B cell (primary cell): ENCODE data around the gene NOSTRIN. TPM values are rescaled to one million over a fixed set of nuclear protein-coding genes. Genes with fewer than 3 reads are reported as not detected.

Source experiments
- ATAC-seq: fragments of 200-7000 bp; cut with Tn5 transposase; one replicate; pipeline ENCODE4 v1.10.0; 2021; ENCODE audit warnings: low read depth, mild to moderate bottlenecking, moderate number of reproducible peaks, moderate library complexity
- CTCF ChIA-PET: fragments of 350-600 bp; sonication (Branson Sonifier 250); formaldehyde crosslinking; loops from one replicate; lab custom pipeline; 2021; ENCODE audit warnings: antibody characterized with exemption, inconsistent platforms; lab: Charles Lee
- POLR2A ChIA-PET: fragments of 350-600 bp; sonication (Branson Sonifier 250); formaldehyde crosslinking; loops from one replicate; lab custom pipeline; 2021; ENCODE audit warnings: antibody characterized with exemption; lab: Charles Lee
- DNase-seq: peaks from one replicate; pipeline ENCODE4 v3.0.0; 2013
- H2AFZ ChIP-seq: 2 replicates; pipeline ENCODE4 v1.6.1; 2012; ENCODE audit warnings: mild to moderate bottlenecking, low read depth, low read length; ENCODE audit not compliant: insufficient read depth, poor library complexity, severe bottlenecking
- H3K27ac ChIP-seq, 2 donors: 1 replicate in 1 of 2; 2 replicates in 1 of 2; pipeline ENCODE4 v1.5.1; 2012 to 2013; ENCODE audit warnings: low read length in 2 of 2, mild to moderate bottlenecking in 2 of 2, moderate library complexity in 1 of 2
- H3K27me3 ChIP-seq, 4 experiments: fragments of 200-600 bp in 1 of 4; sonication (generic) in 1 of 4; replicated peaks in 1 of 4; 1 replicate in 2 of 4; 2 replicates in 2 of 4; pipeline versions ENCODE4 v1.6.1 to v1.7.0; 2013 to 2016; ENCODE audit warnings: low read length in 3 of 4, mild to moderate bottlenecking in 2 of 4, mixed read lengths in 1 of 4, moderate library complexity in 1 of 4; ENCODE audit not compliant: insufficient read depth in 4 of 4, control insufficient read depth in 3 of 4; ENCODE audit errors: control extremely low read depth in 1 of 4
- H3K36me3 ChIP-seq, 2 experiments: replicated peaks in 1 of 2; 1 replicate in 1 of 2; 2 replicates in 1 of 2; pipeline versions ENCODE4 v1.6.1 to v1.7.1; 2013; ENCODE audit warnings: low read length in 1 of 2; ENCODE audit not compliant: insufficient read depth in 2 of 2, control insufficient read depth in 1 of 2; ENCODE audit errors: control extremely low read depth in 1 of 2, extremely low read depth in 1 of 2
- H3K4me1 ChIP-seq, 2 donors: fragments of 200-600 bp in 1 of 2; sonication (generic) in 1 of 2; 1 replicate in 1 of 2; 2 replicates in 1 of 2; pipeline versions ENCODE4 v1.5.1 to v1.6.1; 2013 to 2017; ENCODE audit warnings: low read length in 2 of 2; ENCODE audit not compliant: control insufficient read depth in 2 of 2, insufficient read depth in 2 of 2
- H3K4me2 ChIP-seq: replicated peaks from 2 replicates; pipeline ENCODE3; 2012; ENCODE audit warnings: mild to moderate bottlenecking, low read depth, low read length; ENCODE audit not compliant: poor library complexity, severe bottlenecking
- H3K4me3 ChIP-seq, 5 experiments: fragments of 200-600 bp in 1 of 5; sonication (generic) in 1 of 5; 1 replicate in 3 of 5; 2 replicates in 2 of 5; pipeline versions ENCODE4 v1.5.1 to v1.7.0; 2011 to 2016; ENCODE audit warnings: low read length in 4 of 5, mild to moderate bottlenecking in 4 of 5, low read depth in 2 of 5, control low read depth in 1 of 5, moderate library complexity in 1 of 5; ENCODE audit not compliant: insufficient read depth in 1 of 5; ENCODE audit errors: control extremely low read depth in 1 of 5, extremely low read depth in 1 of 5
- H3K79me2 ChIP-seq: fragments of 200-600 bp; sonication (generic); one replicate; pipeline ENCODE4 v1.6.0; 2016; ENCODE audit warnings: low read length; ENCODE audit not compliant: control insufficient read depth, insufficient read depth
- H3K9ac ChIP-seq: fragments of 200-600 bp; sonication (generic); 2 replicates; pipeline ENCODE4 v1.6.1; 2017; ENCODE audit warnings: mild to moderate bottlenecking, low read length, moderate library complexity
- H3K9me3 ChIP-seq, 3 donors: one replicate each; pipeline versions ENCODE4 v1.6.1 to v1.7.1; 2013; ENCODE audit warnings: low read length in 2 of 3; ENCODE audit not compliant: control insufficient read depth in 2 of 3, insufficient read depth in 1 of 3; ENCODE audit errors: control extremely low read depth in 1 of 3
- H4K20me1 ChIP-seq: 2 replicates; pipeline ENCODE4 v1.6.0; 2012; ENCODE audit warnings: mild to moderate bottlenecking, low read length; ENCODE audit not compliant: insufficient read depth, control insufficient read depth, poor library complexity, severe bottlenecking
- H3K27ac Mint-ChIP-seq: one replicate; pipeline ENCODE4 v1.8.0; 2021; ENCODE audit warnings: mixed read lengths
- H3K27me3 Mint-ChIP-seq: one replicate; pipeline ENCODE4 v1.8.0; 2021; ENCODE audit warnings: mixed read lengths
- H3K4me1 Mint-ChIP-seq: one replicate; pipeline ENCODE4 v1.8.0; 2021; ENCODE audit warnings: mixed read lengths
- H3K4me3 Mint-ChIP-seq: one replicate; pipeline ENCODE4 v1.8.0; 2021; ENCODE audit warnings: mixed read lengths
- H3K9me3 Mint-ChIP-seq: one replicate; pipeline ENCODE4 v1.8.0; 2022; ENCODE audit warnings: mixed read lengths; ENCODE audit not compliant: insufficient read depth
- EZH2 ChIP-seq: IDR thresholded peaks from 2 replicates; pipeline ENCODE4 v1.6.1; 2012; ENCODE audit warnings: borderline replicate concordance, low read depth, mild to moderate bottlenecking, moderate library complexity, low read length; ENCODE audit not compliant: insufficient read depth, poor library complexity, severe bottlenecking
- WGBS: methylation state at CpG from one replicate; pipeline ENCODE4 v1.1.5; 2013; ENCODE audit warnings: missing lambda C conversion rate; ENCODE audit not compliant: insufficient coverage; 5-methylcytosine and 5-hydroxymethylcytosine counted together
- intact Hi-C: fragments of 100-400 bp; cut with micrococcal nuclease; formaldehyde crosslinking; loops from one replicate; pipeline ENCODE4 v1.10.0; 2022
- polyA plus RNA-seq: library from polyadenylated mRNA; depleted of rRNA; stranded (reverse); fragments of >200 nt; gene quantifications from 2 replicates; pipeline ENCODE4 v1.2.3, GENCODE V29; 2012
- total RNA-seq, 2 donors: library from RNA; stranded (reverse); fragments of 120-200 nt in 1 of 2; gene quantifications; 1 replicate in 1 of 2; 2 replicates in 1 of 2; pipeline versions ENCODE4 v1.2.3 to v1.2.4, GENCODE V29; 2013 to 2022
- TF ChIP-seq, protein P1 (sequence below): fragments of 200-600 bp; IDR thresholded peaks from one replicate; pipeline ENCODE4 v1.8.0; 2022; ENCODE audit warnings: antibody characterized with exemption, mild to moderate bottlenecking

The NOSTRIN gene
- total and polyA plus RNA-seq, 2 donors (not counting 1 experiment from before 2014, with no cell fraction given) = not detected

DNA sequence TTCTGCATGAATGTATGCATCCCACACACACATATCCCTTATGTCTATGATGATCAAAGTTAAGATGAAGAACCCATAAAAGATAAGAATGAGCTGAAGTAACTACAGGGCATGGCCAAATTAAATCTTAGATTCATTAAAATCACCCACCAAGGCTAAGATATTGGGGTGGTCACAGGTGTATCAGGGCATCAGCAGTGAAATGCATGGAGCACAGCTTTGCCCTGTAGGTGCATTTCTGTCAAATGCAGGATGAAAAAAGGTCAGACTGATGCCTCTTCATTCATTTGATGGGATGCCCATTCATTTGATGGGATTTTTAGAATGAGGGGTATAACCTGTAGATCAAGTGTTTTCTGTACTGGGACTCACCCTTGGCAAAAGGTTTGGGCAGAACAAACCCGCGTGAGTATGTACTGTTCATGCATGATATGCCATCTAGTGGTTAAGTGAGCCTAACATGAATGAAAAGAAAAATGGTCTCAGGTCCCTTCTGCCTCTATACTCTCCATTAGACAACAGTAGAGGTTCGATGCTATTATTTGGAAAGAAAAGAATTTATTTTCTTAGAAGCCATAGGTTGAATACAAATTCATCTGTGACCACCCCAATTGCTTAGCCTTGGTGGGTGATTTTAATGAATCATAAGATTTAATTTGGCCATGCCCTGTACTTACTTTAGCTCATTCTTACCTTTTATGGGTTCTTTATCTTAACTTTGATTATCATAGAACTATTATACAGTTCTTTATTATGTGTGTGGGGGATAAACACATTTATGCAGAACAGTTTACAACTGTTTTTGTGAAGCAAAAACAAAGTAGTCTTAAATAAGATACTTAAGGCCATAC, 43.2 kb upstream of the NOSTRIN start:
- DNase-seq (peak; percentile 55), ATAC-seq (peak; percentile 41)
- ChIA-PET POLR2A (no interaction called here), CTCF (interaction anchor here (0.7 to 3.6 kb wide), 7 partner anchors 13 to 412 kb away, joined by 3 to 62 read pairs (median 4); no protein-coding TSS in a partner anchor)
- no peak overlapping the region for H3K4me3 Mint-ChIP-seq
- no peaks in the 10 kb centered on the region for H3K27me3 ChIP-seq
- no peak overlapping the region for H3K27ac ChIP-seq
- H3K27me3 Mint-ChIP-seq = no peaks in the 10 kb centered on the region
- H3K27ac Mint-ChIP-seq = no peak overlapping the region
- peaks cover 4% of the 10 kb centered on the region for H3K4me1 Mint-ChIP-seq
- intact Hi-C loops = loop anchor here (2.0 to 5.0 kb wide), 2 partner anchors 47 to 622 kb away; no protein-coding TSS in a partner anchor
- no peaks in the 10 kb centered on the region for H4K20me1 ChIP-seq
- no peaks in the 10 kb centered on the region for H3K79me2 ChIP-seq
- H3K4me3 ChIP-seq = no peak overlapping the region
- TF ChIP-seq, protein P1, sequence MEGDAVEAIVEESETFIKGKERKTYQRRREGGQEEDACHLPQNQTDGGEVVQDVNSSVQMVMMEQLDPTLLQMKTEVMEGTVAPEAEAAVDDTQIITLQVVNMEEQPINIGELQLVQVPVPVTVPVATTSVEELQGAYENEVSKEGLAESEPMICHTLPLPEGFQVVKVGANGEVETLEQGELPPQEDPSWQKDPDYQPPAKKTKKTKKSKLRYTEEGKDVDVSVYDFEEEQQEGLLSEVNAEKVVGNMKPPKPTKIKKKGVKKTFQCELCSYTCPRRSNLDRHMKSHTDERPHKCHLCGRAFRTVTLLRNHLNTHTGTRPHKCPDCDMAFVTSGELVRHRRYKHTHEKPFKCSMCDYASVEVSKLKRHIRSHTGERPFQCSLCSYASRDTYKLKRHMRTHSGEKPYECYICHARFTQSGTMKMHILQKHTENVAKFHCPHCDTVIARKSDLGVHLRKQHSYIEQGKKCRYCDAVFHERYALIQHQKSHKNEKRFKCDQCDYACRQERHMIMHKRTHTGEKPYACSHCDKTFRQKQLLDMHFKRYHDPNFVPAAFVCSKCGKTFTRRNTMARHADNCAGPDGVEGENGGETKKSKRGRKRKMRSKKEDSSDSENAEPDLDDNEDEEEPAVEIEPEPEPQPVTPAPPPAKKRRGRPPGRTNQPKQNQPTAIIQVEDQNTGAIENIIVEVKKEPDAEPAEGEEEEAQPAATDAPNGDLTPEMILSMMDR = peak; percentile 61
- no peak for TF ChIP-seq EZH2
- H3K9ac ChIP-seq = no peak overlapping the region
- no peak overlapping the region for H2AFZ ChIP-seq
- H3K4me1 ChIP-seq = no peaks in the 10 kb centered on the region
- no peak overlapping the region for H3K4me2 ChIP-seq
- no peaks in the 10 kb centered on the region for H3K9me3 Mint-ChIP-seq
- WGBS = no CpG with 5 or more reads among the region's 3 CpGs
- no peaks in the 10 kb centered on the region for H3K9me3 ChIP-seq
- no peaks in the 10 kb centered on the region for H3K36me3 ChIP-seq

DNA sequence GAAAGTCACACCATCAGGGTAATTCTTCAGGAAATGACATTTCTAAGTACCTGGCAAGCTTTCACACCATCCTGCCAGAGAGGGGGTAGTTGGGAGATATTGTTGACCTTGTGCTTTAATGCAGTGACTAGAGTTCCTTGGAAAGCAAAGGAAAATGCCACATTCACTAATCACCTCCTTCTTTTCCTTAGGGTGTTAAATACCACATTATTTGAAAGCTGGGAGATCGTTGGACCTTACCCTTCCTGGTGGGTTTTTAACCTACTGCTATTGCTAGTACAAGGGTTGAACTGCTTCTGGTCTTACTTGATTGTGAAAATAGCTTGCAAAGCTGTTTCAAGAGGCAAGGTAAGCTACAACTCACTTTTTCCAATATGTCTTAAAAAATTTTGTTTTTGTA, 37.0 kb upstream of the NOSTRIN start:
- intact Hi-C loops = no loop called here

More for the DNA sequence above, 37.0 kb upstream of the NOSTRIN start:
- H3K4me1 Mint-ChIP-seq = no peaks in the 10 kb centered on the region
- WGBS = no CpG with 5 or more reads among the region's 1 CpG
- Histone ChIP-seq H2AFZ (no peak overlapping the region), H3K27me3 (no peaks in the 10 kb centered on the region), H4K20me1 (no peaks in the 10 kb centered on the region), H3K9me3 (no peaks in the 10 kb centered on the region), H3K9ac (no peak overlapping the region), H3K27ac (no peak overlapping the region), H3K4me2 (no peak overlapping the region), H3K4me1 (no peaks in the 10 kb centered on the region), H3K79me2 (no peaks in the 10 kb centered on the region), H3K36me3 (peaks cover 0 to 3% of the 10 kb centered on the region in 2 experiments), H3K4me3 (no peak overlapping the region)
- no peak overlapping the region for H3K4me3 Mint-ChIP-seq
- ChIA-PET POLR2A (no interaction called here), CTCF (no interaction called here)
- no peak for DNase-seq
- ATAC-seq = no peak
- H3K9me3 Mint-ChIP-seq = no peaks in the 10 kb centered on the region
- H3K27me3 Mint-ChIP-seq = no peaks in the 10 kb centered on the region
- H3K27ac Mint-ChIP-seq = no peak overlapping the region
- TF ChIP-seq EZH2 = no peak
- TF ChIP-seq, protein P1 = no peak
